Mammary epithelial cell (primary cell): ENCODE data around the gene PNPO.

Experiments used
- CTCF ChIP-seq, 2 donors: IDR thresholded peaks in 1 of 2; conservative IDR thresholded peaks in 1 of 2; 2 replicates each; pipeline ENCODE4 v1.5.1; 2011 to 2012; ENCODE audit warnings: inconsistent platforms in 2 of 2, low read length in 2 of 2, mild to moderate bottlenecking in 2 of 2, control low read depth in 1 of 2, low read depth in 1 of 2; ENCODE audit not compliant: insufficient read depth in 1 of 2; ENCODE audit errors: extremely low read depth in 1 of 2
- EZH2 ChIP-seq: IDR thresholded peaks from 2 replicates; pipeline ENCODE4 v1.6.1; 2012; ENCODE audit warnings: low read length, inconsistent platforms, borderline replicate concordance

GRCh38 chr17:47986520-47986919 lies 45.1 kb downstream of the PNPO start:
- no peak for TF ChIP-seq EZH2
- no peak for TF ChIP-seq CTCF (conservative IDR thresholded peaks at IDR 0.05 in 1 of 2, IDR thresholded peaks at IDR 0.05 in 1 of 2; ENCODE audit: extremely low read depth in 1 of 2, insufficient read depth in 1 of 2, low read depth in 1 of 2, low read length in 2 of 2)
